Hematopoietic multipotent progenitor cell treated with erythropoietin and hydrocortisone succinate and interleukin-3 and kit ligand, for 17 days (in vitro differentiated cells): ENCODE measurements around the gene SND1.
"Not testable (repeated sequence)": the region's sequence is repeated elsewhere in the genome, so short reads cannot be mapped to it uniquely, and the experiment has no call there.

Source experiments
- DNase-seq: peaks from one replicate; pipeline ENCODE4 v3.0.0-alpha.2; 2015; ENCODE audit warnings: low spot score

The SND1 gene

DNA sequence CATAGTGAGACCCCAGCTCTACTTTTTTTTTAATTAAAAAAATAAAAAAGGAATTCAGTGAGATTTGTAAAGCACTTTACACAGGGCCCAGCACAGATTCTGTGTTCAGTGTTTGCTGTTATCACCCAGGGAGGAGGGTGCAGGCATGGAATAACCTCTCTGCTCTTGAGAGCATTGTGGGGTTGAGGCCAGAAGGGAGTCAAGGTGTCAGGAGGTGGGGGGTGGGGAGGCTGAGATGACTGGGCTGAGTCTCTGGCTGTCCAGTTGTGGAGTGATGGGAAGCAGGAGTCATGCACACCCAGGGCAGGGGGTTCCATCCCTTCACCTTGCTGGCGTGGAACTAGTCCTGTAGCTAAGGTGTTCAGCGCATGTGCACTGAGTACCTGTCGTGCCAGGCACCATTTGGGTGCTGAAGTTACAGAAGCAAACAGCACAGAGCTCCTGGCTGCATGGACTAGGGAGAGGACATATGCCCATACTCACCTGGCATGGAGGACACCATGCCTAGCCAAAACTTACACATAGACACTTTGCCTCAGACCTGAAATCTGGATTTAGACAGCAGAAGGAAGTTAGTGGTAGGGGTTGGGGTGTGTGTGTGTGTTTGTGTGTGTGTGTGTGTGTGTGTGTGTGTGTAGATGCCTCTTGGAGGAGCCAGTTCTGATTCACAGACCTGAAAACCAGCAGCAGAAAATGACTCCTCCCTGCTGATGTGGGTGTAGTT is 448.4 kb downstream of the SND1 start:
- no peak for DNase-seq

DNA sequence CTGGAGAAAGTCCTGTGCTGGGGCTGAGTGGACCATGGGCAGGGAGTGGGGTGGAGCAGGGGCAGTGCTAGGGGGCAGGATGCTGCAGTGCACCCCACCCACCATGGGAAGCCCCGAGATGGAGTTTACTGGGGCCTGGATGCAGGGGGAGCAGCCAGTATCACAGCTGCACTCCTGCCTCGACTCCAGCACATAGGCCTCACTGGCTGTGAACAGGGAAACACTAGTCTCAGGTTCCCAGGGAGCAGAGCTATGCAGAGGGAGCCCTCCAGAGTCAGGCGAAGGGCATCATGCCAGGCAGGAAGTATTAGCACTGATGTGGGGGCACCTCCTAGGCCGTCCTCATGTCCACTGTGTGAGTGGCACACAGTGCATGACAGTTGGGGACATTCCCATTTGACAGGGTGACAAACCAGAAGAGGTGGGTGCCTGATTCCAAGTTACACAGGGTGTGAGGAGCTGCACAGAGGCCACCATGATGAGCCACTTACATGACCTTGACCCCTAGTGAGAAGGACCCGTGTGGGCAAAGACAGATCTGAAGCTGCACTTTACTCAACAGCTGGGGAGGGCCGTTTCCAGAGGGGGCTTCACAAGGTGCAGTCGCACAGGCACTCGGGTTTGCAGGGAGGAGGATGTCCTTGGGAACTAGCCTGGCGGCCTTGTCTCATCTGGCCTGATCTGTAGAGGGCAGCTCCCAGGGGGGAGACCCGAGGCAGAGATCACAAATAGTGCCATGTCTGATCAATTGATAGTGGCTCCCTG is 449.1 kb downstream of the SND1 start:
- no peak for DNase-seq

DNA sequence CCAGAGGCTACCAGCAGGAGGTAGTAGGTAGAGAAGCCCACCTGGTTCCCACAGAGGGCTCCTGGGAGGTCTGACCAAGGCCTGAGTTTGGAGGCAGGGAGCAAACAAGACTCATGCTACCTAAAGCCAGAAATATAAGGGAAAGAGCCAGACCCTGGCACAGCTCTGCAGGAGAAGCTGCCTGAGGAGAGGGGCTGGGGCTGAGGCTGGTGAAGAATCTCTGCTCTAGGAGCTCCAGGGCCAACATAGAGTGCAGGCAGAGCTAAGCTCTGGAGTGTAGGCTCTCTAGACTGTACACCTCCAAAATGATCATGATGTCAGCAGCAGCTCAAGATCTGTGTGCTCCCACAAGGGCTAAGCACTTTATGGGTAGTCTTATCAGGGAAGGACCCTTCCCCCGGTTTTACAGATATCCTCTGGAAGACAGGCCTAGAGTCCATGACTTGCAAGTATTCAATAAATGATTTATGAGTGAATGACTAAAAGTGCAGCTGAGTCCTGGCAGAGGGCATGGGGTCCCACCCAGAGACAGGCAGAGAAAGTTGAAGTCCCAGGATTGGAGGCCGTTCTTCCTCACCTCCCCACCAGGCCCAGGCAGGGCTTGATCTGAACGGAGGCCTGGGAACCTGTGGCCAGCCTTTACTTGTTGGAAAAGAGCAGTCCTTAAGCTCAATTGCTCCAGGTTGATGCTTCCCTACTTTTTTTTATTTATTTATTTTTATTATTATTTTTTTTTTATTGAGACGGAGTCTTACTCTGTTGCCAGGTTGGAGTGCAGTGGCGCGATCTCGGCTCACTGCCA is 450.7 kb downstream of the SND1 start:
- DNase-seq, result no peak

DNA sequence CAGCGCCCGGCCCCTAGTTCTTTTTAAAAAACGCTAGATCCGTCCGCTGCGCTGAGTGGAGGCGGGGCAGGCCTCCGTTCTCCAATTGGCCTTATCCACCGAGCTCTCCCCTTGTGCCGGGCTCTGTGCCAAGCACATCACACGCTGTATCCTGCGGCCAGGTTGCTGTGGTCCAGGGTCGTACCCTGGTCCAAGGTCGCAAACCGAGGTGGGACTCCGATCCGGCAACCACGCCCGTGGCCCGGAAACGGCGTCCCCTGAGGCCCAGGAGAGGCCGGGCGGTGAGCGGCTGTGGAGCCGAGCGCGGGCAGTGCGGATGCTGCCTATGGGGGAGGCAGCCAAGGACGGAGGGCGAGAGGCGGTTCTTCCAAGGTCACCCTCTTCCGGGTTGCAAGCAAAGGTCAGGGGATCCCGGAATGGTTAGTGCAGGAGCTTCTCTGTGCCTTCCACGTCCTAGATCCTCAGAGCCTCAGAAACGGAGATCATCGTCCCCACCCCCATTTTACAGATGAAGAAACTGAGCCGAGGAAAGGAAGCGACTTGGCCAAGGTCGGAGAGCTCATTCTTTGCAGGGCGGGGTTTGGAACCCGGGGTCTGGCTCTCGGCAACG is 451.6 kb downstream of the SND1 start:
- DNase-seq, result no peak

DNA sequence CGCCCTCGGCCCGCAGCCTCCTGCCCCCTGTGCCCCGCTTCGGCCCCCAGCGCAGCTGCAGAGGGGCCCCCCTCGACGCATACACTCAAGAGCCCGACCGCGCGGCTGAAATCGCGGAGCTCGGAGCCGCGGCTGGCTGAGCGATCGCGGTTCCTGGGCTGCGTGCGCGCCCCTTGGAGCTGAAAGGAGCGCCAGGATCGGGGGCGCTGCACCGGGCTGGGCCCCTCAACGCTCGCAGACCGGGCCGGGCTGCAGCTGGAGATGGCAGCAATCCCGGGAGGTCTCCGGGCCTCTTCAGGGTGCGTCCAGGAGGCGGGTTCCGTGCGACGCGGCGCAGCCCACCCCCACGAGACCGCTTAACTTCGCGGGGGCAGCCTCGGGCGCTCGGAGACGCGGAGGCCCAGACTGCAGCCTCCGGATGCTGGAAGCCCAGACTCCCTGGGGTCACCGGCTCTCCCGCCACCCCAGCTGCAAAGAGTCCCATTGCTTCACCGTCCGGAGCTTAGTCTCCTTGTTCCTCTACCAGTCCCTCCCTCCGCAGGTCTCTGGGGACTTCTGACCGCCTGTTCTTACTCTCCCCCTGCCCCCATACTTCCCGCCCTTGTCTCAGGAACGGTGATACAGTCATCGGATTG is 452.2 kb downstream of the SND1 start:
- no peak for DNase-seq

DNA sequence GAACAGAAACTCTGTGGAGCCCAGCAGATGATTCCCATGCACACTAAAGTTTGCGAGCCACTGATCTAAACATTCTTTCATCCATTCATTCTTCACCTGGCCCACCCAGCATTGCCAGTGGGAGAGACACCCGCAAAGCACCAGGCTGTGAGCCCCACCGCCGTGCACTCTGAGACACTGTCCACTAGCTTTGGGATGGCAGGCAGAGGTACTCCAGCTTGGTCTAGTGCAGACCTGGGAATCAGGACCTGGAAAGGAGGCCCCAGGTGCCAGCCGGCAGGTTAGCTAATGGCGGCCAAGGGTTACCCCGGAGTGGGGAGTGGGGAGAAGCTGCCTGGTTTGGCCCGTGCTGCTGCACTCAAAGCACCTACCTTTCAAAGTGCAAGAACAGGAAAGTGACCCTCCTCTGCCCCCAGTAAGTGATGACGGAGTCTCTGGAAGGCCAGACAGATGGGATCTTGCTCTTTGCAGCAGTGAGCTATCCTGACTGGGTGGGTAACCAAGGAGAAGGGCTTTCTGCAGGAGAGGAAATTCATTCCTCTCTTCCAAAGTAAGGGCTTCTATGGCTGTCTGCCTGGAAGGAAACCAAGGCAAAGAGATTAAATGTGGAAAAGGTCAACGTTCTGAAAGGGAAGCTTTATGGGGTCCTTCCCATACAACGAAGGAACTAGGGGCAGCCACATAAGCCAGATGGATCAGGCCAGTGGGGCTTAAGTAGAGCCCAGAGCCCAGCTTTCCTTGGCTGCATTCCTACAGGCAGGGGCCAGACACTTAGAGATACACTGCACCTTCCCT is 453.4 kb downstream of the SND1 start:
- no peak for DNase-seq

DNA sequence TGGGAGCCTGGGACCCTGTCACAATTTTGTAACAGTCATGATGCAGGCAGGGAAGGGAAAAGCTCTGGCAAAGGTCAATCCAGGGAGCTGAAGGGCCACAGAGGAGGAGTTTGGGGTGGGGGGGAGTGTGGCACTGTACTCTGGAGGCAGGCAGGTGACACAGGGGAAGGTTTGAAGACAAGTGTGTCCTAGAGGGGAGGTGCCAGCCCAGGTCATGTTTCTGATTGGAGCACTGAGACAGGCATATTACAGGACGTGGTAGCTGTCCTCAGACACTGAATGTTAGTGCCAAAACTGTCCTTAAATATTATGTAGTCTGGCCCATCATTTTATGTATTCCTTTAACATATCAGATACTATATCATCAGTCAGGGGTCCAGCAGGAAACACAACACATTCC is 454.8 kb downstream of the SND1 start:
- DNase-seq, result no peak

DNA sequence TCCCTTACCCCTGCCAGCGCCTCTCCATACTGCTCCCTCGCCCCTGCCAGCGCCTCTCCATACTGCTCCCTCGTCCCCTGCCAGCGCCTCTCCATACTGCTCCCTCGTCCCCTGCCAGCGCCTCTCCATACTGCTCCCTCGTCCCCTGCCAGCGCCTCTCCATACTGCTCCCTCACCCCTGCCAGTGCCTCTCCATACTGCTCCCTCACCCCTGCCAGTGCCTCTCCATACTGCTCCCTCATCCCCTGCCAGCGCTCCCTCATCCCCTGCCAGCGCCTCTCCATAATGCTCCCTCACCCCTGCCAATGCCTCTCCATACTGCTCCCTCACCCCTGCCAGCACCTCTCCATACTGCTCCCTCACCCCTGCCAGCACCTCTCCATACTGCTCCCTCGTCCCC is 455.5 kb downstream of the SND1 start:
- not testable (repeated sequence) for DNase-seq

DNA sequence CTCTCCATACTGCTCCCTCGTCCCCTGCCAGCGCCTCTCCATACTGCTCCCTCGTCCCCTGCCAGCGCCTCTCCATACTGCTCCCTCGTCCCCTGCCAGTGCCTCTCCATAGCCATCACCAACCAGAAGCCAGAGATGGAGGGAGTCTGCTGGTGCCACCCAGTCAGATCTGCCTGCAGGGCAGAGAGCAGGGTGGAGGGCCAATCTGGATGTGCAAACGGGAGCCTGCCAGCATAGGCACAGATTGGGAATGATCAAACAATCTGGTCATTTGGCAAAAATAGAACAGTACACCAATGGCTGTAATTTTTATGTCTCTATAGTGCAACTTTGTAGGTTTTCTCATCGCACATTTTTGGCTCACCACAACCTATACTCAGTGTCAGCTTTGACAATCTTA is 456.1 kb downstream of the SND1 start:
- no peak for DNase-seq

DNA sequence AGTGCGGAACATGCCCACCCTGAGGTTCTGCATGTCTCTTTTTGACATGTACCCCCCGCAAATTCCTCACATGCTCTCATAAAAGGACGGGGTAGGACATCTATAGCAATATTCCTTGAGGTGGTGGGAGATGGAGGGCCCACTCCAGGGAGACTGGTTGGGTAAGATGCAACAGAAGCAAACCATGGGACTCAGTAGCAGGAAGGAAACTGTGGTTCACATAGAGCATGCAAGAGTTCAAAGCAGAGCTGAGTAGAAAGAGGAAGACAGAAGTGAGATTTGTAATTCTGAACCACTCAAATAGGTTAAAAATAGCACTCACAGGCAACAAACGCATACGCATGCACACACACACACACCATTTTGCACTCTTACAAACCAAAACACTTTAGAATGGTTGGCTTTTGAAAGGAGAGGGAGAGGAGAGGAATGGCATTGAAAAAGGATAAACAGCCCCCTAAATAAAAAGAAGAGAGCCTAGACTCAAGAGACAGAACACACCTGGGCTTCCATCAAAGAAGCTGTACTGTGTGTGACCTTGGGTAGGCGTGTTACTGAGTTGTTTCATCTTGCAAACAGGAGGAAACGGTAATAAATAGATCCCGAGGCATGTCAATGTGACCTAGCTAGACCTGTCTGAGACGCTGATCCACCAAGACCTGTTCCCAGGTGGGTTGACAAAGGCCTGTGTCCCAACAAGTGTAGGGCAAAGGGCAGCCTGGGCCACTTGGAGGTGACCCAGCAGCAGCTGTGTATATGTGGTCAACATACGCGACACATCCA is 456.8 kb downstream of the SND1 start:
- no peak for DNase-seq

DNA sequence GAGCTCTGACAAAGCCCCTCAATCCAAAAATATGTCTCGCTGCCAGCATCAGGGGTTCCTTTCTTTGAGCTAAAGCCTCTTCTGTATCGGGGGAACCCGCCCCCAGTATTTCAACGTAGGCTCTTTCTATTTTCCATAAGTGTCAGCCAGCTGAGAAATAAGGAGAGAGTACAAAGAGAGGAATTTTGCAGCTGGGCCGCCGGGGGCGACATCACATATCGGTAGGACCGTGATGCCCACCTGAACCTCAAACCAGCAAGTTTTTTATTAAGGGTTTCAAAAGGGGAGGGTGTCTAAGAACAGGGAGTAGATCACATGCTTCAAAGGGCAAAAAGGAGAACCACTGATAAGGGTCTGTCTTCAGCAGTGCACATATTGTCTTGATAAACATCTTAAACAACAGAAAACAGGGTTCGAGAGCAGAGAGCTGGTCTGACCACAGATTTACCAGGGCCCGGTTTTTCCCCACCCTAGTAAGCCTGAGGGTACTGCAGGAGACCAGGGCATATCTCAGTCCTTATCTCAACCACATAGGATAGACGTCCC is 457.5 kb downstream of the SND1 start:
- not testable (repeated sequence) for DNase-seq

DNA sequence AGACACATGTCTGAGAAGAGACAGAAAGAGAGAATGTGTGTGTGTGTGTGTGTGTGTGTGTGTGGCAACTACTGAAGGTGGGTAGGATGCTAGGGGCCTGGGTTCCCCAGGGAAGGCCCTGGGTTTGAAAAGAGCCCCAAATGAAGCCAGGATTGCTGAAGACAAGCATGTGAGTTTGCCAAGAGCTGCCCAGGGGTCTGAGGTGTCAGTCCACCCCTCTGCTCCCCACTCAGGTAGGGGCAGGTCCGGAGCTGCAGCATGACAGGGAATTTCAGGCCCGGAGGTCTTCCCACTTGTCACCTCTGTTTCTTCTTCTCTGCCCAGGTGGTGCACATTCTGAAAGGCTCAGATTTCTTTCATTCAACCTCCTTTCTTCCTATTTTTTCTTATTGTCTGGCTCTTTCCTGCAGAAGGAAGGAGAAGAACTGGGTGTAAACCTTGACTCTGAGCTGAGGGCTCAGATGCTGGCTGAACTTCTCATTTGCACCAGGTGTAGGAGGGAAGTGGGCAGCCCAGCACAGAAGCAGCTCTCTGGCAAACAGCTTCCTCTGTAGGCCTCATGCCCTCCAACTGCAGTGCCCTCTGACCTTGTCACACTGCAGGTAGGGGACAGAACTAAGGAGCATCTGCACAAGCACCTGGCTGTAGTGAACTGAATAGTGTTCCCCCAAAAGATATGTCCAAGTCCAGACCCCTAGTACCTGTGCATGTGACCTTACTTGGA is 458.8 kb downstream of the SND1 start:
- DNase-seq, result no peak

DNA sequence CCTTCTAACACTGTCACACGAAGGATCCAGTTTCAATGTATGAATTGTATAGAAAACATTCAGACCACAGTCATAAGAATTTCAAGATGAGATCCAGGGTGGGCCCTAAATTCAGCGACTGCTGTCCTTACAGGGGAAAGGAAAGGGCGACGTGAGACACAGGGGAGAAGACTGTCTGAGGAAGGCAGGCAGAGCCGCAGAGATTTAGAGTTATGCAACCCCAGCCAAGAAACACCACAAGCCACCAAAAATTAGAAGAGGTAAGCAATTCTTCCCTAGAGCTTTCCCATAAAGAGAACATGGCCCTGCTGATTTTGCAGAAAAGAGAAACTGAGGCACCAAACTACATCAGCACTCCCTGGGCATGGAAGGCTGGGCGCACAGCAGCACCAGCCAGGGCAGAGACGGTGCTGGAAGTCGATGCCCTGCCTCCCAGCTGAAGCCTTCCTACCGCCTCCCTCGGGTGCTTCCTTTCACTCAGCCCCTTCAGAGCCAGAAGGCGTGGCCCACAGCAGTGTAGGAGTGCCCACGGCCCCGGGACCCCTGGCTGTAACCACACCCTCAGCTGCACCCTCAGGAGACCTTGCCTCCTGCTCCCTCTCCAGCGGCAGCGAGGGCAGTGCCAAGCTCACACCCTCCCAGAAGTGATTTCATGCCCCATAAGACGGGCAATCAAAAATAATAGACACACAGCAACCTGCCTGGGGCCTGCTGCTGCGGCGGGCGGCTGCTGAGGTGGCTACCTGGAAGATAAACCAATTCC is 460.2 kb downstream of the SND1 start:
- no peak for DNase-seq

DNA sequence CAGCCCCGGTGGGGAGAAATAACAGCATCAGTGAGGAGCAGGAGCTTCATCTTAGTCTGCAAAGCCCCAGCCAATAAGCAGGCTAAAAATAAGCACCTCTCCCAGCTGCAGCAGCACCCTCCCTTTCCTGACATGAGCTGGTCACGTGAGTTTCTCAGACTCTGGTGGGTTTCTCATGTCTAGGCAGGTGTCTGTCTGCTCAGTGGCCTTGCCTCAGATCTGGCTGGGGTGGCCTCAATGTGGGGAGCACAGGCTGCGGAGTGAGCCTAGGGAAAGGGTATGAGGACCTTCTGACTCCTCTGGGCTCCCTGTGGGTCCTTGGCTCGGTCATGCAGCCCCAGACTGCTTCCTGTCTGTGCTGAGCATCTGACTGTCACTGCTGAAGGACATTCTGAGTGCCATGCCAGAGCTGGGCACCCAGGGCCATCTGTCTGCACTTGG is 460.8 kb downstream of the SND1 start:
- DNase-seq, result no peak

DNA sequence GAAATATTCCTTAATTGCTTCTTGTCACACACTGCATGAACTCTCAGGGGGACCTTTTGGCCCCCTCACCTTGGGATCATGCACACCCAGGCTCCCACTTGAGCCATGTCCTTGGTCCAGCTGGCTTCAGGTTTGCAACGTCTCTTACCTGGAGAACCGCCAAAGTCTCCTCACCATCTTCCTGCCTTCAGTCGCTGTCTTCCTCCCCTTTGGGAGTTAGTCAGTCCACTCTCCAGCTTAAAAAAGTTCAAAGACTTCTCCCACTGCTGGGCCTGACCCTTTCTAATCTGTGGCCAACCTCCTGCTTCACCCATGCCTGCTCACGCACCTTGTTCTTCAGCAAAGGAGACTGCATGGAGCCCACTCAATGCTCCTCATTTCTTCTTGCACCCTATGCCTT is 461.8 kb downstream of the SND1 start:
- DNase-seq, result no peak

DNA sequence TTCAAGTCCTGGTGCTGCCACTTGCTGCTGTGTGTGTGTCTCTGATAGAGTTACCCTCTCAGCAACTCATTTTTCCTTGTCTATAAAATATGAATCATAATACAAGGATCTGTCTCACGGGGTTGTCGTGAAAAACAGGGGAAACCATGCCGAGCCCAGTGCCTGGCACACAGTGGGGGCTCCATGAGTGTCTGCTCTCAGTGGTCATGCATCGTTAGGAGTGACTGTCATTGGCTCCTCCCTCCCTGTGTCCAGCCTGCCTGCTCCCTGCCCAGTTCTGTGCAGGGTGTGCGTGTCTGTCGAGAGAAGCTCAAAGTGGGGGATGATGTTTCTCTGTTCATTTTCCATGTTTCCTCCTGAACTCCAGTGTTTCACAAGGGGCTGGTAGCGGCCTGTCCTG is 462.8 kb downstream of the SND1 start:
- no peak for DNase-seq

DNA sequence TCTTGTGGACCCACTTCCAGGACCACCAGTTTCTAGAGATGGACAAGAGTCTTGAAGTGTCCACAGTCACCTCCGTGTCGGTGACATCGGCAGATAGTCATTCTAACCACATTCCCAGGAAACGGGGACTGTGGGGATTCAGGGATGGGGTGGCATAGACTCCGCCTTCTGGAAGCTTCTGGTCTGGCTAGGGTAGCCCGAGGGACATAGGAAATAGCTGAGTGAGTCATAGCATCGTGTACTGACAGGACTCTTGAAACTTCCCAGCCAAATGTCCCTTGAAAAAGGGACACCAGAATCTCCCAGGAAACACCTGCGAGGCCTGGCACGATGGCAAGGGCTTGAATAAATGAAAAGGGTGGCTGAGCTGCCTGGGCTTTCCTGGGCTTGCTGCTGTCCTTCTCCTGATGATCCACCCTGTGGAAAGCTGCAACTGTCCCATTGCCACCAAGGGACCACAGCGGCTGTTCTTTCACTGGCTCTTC is 463.4 kb downstream of the SND1 start:
- no peak for DNase-seq
